GM06990 (cell line): Measurements from ENCODE around the gene NAV2.
"Not testable (repeated sequence)": the region's sequence is repeated elsewhere in the genome, so short reads cannot be mapped to it uniquely, and the experiment has no call there.

ENCODE experiments used
- DNase-seq: peaks from one replicate; pipeline ENCODE4 v3.0.0-alpha.2; 2011; ENCODE audit not compliant: insufficient read length; ENCODE audit errors: extremely low read depth
- H3K27me3 ChIP-seq: replicated peaks from 2 replicates; pipeline ENCODE4 v1.6.0; 2011; ENCODE audit warnings: low read length; ENCODE audit not compliant: control insufficient read depth, insufficient read depth
- H3K36me3 ChIP-seq: 2 replicates; pipeline ENCODE4 v1.5.1; 2011; ENCODE audit warnings: low read length; ENCODE audit not compliant: control insufficient read depth, insufficient read depth
- H3K4me3 ChIP-seq: replicated peaks from 2 replicates; pipeline ENCODE4 v1.5.1; 2011; ENCODE audit warnings: low read depth, mild to moderate bottlenecking, control low read depth, low read length
- TF ChIP-seq, protein P1 (sequence below): IDR thresholded peaks from 2 replicates; pipeline ENCODE4 v1.5.1; 2011; ENCODE audit warnings: low read length, control low read depth, mild to moderate bottlenecking, inconsistent platforms; ENCODE audit not compliant: insufficient read depth, poor library complexity, severe bottlenecking

Gene NAV2

GRCh38 chr11:20120134-20120925 lies 407.7 kb downstream of the NAV2 start:
- no peaks in the 10 kb centered on the region for H3K36me3 ChIP-seq
- no peak overlapping the region for H3K4me3 ChIP-seq
- no peak for DNase-seq
- TF ChIP-seq, protein P1, sequence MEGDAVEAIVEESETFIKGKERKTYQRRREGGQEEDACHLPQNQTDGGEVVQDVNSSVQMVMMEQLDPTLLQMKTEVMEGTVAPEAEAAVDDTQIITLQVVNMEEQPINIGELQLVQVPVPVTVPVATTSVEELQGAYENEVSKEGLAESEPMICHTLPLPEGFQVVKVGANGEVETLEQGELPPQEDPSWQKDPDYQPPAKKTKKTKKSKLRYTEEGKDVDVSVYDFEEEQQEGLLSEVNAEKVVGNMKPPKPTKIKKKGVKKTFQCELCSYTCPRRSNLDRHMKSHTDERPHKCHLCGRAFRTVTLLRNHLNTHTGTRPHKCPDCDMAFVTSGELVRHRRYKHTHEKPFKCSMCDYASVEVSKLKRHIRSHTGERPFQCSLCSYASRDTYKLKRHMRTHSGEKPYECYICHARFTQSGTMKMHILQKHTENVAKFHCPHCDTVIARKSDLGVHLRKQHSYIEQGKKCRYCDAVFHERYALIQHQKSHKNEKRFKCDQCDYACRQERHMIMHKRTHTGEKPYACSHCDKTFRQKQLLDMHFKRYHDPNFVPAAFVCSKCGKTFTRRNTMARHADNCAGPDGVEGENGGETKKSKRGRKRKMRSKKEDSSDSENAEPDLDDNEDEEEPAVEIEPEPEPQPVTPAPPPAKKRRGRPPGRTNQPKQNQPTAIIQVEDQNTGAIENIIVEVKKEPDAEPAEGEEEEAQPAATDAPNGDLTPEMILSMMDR, result no peak
- no peaks in the 10 kb centered on the region for H3K27me3 ChIP-seq

DNA sequence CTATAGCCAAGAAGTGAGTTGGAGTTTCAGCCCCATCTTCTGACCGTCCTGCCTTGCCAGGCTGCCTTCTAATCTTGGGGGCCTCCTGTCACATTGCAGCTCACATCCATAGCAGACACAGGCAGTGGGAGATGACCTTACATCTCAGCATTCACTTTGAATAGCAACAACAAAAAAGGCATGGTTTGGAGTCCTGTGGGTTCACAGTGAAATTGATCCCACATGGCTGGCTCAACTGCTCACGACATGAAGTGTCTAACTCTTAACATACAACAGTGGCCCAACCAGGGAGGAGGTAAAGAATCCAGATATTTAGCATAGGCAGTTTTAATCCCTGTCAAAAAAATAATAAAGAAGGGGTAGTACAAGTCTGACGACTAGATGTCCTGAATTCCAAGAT lies 409.5 kb downstream of the NAV2 start:
- Histone ChIP-seq H3K4me3 (no peak overlapping the region), H3K27me3 (no peaks in the 10 kb centered on the region), H3K36me3 (no peaks in the 10 kb centered on the region)
- TF ChIP-seq, protein P1, result no peak
- DNase-seq, result no peak

- no peak for DNase-seq
- no peak overlapping the region for H3K4me3 ChIP-seq
- TF ChIP-seq, protein P1, result no peak
- no peaks in the 10 kb centered on the region for H3K36me3 ChIP-seq
- H3K27me3 ChIP-seq, result no peaks in the 10 kb centered on the region
These were observed 413.3 kb downstream of the NAV2 start for GRCh38 chr11:20125927-20126326.

DNA sequence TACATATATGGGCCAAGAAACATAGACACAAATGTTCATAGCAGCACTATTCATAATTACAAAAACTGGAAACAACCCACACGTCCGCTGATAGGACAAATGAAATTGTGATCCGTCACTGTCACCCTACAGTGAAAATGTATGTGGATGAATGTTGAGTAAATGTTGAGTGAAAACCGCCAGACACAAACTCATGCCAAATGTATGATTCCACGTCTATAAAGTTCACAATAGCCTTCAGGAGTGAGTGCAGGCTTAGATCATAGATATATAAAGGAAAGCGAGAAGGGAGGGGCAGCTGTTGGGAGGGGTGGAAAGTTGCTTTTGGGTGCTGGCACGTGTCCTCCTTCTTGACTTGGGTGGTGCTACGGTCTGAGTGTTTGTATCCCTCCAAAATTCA lies 414.1 kb downstream of the NAV2 start:
- H3K27me3 ChIP-seq, result no peaks in the 10 kb centered on the region
- no peak overlapping the region for H3K4me3 ChIP-seq
- DNase-seq, result no peak
- no peaks in the 10 kb centered on the region for H3K36me3 ChIP-seq
- TF ChIP-seq, protein P1, result no peak

- peak; percentile 42 for DNase-seq
- TF ChIP-seq, protein P1, result peak; percentile 84
- Histone ChIP-seq H3K27me3 (no peaks in the 10 kb centered on the region), H3K36me3 (no peaks in the 10 kb centered on the region), H3K4me3 (no peak overlapping the region)
These were observed 415.3 kb downstream of the NAV2 start for GRCh38 chr11:20127671-20128527.

- not testable (repeated sequence) for DNase-seq, H3K4me3 ChIP-seq, H3K36me3 ChIP-seq, H3K27me3 ChIP-seq
These were observed 415.8 kb downstream of the NAV2 start for GRCh38 chr11:20128528-20128825.
